NCI-H1092 treated with DMSO at 0.1 percent for 48 hours (cell line): ENCODE data around the gene EPHB2.
"Not testable (repeated sequence)": the region's sequence is repeated elsewhere in the genome, so short reads cannot be mapped to it uniquely, and the experiment has no call there.

Experiments used
- DNase-seq: peaks from one replicate; lab custom pipeline; 2025; lab: John Stamatoyannopoulos, UW

Gene EPHB2

DNA sequence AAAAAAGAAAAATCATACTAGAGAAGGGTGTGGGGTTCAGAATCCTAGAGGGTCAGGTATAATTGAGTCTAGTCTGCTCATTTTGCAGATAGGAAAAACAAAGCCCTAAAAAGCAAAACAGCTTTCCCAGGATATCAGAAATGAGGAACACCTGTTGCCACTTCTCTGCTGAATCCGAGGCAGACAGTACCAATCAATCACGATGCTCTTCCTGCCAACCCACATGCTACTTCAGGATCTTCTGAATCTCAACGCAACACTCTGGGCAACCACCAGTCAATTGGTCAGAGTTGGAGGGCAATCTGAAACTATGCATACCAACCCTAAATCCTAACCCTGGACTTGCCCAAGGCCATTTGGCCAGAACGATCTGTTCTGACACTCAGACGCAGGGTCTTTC is 128.3 kb downstream of the EPHB2 start:
- DNase-seq: no peak

DNA sequence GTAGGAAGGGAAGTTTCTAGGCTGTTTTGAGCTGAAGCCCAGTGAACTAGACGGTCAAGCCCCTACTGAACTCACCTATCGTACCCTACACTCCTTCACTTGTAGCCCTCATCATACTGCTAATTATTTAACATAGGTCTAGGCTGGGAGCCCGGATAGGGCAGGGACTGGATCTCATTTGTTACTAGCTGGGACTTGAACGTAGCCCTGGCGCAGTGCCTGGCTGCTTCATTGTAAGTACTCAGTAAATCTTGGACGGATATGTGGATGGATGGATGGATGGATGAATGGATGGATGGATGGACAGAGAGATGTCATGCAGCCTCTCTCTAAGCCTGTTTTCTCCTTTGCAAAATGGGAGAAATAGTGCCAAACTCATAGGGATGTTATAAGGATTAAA is 129.2 kb downstream of the EPHB2 start:
- no peak for DNase-seq

DNA sequence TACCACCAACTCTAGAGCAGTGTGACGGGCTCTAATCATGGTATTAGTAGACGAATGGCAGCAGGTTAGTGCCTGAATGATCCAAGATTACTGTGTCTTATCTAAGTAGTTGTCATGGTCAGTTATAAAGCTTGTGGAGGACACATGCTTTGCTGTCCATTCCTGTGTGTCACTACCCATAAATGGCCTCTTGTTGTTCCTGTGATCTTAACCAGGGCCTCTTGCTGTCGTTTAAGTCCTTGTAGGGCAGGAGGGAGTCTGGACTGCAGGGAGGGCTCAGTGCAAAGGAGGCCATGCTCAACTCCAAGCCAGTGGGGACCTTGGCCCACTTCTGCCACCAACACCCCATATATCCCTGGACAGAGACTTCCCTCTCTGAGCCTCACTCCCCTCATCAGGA is 130.5 kb downstream of the EPHB2 start:
- DNase-seq: no peak

DNA sequence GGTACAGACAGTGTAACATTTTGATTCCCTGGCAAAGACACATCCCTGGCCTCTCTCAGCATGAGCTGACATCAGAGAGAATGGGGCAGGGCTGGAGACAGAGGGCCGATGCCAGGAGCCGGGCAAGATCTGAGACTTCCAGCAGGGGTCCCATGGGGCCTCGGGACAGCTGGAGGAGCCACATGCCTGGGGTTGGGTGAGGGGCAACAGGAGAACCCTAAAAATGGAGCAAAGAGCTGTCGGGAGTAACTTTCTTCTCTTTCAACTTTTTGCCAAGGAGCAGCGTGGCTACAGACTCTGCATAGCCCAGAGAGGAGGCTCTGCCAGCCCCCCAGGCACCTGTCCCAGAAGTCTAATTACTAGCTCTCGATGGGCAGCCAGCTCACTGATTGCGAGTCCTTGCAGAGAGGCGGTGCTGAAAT is 131.2 kb downstream of the EPHB2 start:
- peak; percentile 60 for DNase-seq

DNA sequence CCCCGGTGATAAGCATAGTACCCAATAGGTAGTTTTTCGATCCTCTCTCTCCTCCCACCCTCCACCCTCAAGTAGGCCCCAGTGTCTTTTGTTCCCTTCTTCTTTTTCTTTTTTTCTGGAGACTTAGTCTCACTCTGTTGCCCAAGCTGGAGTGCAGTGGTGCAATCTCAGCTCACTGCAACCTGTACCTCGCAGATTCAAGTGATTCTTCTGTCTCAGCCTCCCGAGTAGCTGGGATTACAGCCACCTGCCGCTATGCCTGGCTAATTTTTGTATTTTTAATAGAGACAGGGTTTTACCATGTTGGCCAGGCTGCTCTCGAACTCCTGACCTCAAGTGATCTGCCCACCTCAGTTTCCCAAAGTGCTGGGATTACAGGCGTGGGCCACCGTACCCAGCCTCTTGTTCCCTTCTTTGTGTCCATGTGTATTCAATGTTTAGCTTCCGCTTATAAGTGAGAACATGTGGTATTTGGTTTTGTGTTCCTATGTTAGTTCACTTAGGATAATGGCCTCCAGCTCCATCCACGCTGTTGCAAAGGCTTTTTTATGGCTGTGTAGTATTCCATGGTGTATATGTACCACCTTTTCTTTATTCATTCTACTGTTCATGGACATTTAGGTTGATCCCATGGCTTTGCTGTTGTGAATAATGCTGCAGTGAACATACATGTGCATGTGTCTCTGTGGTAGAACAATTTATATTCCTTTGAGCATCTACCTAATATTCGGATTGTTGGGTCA is 133.0 kb downstream of the EPHB2 start:
- DNase-seq: not testable (repeated sequence)

DNA sequence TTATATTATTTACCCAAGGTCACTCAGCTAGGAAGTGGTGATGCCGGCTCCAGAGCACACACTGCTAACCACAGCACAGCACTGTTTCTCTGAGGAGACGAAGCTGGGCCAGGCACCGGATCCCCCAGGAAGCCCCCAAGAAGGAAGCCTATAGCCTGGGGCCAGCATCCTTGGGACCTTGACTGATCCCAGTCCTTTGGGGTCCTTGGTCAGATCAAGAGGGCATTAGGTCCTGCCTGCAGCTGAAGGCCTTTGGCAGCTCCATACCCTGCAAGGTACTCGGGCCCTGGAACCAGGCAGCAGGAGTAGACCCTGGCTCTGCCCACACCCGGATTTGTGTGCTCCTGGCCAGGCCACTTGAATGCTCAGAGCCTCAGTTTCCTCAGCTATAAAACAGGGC is 134.0 kb downstream of the EPHB2 start:
- no peak for DNase-seq

DNA sequence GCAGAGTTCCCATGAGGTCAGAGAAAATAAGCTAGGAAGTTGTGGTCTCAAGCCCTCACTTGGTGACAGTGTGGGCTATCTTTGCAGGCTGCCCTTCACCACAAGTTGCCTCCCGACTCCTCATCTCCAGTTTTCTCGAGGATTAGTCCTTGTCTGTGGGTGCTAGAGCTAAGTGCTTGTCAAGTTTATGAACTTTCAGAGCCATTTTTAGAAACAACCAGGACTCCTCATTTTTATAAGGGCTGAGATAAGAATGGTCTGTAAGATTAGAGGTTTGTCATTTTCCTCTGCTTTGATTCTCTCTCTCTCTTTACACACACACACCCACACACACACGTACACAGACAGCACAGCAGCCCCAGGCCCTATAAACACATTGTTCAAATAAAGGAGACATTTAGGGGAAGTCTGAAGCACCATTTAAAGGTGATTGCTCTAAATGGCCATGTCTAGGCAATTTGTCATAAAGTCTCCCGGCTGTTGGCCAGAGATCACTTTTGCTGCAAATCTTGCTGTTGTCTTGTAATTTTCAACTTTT is 134.8 kb downstream of the EPHB2 start:
- peak; percentile 29 for DNase-seq

DNA sequence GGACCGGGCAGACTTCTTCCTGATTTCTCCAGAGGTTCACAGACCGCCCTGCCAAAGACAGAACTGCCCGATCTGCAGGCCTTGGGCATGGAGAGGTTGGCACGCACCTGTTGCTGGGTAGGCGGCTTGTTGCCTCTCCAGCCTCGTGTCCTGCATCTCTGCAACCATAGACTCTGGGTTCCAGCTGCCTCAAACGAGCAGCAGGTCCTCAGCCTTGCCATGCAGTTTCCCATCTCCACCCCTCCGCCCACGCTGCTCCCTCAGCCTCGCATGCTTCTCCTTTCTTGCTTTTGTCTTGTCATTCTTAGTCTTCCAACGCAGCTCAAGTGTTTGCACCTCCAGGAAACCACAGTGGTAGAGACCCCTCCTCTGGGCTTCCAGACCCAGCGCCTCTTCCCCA is 135.8 kb downstream of the EPHB2 start:
- DNase-seq: no peak

DNA sequence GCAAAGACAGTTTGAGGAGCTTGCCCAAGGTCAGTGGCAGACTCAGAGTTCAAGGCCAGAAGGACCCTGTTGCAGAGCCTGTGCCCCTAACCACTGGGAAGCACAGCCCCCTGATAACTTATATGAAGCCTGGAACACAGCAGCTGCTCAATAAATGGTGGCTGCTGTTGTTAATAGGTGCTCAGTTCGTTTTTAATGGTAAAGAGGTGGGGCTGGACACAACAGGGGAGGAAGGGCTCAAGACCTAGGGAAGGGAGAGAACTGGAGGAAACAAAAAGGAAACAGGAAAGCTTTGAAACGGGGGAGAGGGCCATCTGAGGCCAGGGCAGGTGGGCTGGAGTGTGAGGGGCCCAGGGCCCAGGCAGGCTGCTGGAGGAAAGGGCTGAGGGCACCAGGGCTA is 136.6 kb downstream of the EPHB2 start:
- no peak for DNase-seq

DNA sequence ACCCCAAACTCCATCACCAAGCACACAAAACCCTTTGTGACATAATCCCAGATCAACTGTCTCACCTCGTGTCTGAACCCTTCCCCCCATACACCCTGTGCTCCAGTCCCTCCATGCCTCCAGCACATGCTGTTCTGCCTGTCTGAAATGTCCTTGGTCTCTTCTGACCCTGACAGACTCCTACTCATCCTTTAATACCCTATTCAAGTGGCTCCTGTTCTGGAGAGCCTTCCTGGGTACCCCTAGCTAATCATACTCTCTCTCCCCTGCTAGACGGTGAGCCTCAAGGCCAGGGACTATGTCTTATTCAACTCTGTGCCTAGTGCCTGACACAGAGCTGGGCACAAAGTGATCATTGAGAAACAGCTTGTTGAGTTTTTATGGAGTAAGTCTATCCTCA is 137.1 kb downstream of the EPHB2 start:
- DNase-seq: no peak

DNA sequence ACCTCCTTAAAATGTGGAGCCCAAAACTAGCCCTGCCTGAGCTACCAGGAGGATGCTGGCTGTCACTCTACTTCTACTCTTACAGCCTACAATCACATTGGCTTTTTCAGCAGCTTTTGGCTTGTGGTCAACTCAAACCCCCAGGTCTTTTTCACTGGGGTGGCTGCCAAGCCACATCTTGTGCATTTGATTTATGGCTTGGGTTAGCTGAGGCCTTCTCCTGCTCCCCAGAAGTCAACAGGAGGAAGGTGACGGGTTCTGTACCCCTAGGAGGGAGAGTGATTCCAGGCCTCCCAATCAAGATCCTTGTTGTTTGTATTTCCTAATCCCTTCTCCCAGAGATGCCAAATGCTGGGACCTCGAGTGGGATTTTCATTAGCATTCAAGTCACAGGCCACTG is 137.8 kb downstream of the EPHB2 start:
- DNase-seq: peak; percentile 29

DNA sequence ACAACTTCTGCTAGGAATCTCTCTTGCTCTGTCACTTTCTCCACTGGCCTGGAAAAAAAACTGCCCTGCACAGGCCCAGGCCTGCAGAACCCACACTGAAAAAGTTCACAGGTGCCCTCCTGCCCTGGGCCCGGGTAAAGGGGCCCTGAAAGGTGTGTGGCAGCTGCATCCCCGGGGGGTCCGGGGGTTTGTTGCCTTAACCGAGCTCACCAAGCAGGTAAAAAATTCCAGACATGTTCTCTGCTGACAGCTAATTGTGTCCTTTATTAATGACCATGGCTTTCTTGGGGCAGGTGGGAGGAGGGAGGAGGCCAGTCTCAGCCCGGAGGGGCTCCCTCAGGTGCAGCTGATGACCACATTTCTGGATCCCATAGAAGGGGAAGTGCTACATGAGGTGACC is 139.1 kb downstream of the EPHB2 start:
- DNase-seq: no peak

DNA sequence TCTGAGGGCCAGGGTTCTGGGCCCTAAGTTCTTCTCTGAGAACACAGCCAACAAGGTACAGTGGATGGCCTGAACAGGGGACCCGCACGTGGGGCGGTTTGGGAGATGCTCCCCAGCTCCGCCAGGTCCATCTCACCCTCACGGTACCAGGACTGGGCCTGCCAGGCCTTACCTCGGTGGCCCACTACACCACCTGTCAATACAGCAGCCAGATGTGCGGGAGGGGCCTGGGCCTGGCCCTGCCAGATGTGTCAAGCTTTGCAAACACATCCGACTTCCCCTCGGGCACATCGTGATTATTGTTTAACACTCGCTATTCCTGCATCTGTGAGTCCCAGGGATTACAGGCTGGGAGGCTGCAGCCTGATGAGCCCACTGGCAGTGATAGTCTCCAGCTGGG is 139.6 kb downstream of the EPHB2 start:
- DNase-seq: no peak

DNA sequence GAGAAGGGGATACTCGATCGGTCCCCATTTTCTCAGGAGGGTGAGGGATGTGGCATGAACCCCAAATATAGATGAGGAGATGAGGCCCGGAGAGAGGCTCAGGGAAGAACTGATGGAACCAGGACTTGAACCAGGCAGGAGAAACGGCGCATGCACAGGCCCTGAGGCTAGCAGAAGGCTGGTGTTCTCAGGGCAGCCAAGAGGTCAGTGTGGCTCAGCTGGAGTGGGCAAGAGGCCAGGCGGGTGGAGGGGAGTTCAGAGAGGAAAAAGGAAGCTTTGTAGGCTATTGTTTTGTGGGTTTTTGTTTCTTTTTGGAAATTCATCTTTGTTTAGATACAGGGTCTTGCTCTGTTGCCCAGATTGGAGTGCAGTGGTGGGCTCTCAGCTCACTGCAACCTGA is 140.0 kb downstream of the EPHB2 start:
- DNase-seq: no peak

DNA sequence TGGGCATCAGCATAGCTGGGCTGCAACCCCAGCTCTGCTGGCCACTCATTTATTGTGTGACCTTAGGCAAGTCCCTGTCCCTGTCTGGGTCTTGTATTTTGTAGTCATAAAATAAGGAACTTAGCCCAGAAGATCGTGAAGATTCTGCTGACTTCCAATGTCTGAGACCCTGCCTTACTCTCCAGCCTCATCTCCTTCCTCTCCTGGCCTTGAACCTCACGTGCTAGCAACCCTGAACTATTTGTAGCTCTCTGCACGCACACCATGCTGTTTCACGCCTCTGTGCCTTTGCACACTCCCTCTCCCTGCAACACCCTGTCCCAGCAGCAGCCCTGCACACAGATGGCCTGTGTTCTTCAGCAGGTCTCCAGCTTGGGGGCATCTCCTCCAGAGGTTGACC is 140.9 kb downstream of the EPHB2 start:
- DNase-seq: no peak

DNA sequence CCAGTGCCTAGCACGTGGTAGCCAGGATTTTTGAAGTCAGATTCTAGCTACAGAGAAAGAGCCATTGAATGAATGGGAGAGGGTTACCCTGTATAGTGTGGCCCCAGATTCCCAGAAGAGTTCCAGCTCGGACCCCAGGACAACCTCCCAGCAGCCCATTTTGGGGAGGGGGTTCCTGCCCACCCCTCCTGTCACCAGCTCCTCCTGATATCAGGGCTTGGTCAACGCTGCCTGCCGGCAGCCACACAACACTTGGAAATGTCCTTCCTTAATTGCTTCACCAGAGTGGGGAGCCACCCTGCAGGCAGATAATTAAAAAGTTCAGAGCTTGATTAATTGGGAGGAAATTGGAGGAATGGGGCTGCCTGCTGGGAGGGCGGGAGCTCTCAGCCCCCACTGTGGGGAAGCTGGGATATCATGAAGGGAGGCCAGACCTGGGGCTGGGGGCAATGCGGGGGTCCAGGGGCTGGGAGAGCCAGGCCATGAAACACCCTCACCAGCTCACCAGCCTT is 141.6 kb downstream of the EPHB2 start:
- DNase-seq: no peak

DNA sequence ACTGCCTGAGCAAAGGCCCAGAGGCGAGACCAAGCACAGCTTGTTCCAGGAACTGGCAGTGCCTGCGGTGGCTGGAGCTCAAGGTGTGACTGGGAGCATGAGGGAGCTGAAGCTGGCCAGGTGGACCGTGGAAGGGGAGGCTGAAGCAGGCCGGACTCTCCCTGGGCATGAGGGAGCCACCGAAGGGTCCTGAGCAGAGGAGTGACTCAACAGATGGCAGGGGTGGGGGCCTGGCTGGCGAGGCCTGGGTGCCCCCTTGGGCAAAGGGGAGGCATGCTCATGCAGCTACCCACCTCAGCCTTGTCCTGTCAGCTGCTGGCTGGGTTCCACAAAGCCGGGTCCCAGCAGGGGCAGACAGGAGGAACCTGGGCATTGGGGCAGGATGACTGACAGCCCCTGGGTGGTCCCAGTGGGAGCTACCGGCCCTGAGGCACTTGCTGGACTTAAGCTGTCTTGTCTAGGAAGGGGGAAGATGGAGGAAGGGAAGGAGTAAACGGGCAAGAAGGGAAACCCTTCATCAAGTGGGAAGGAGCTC is 143.1 kb downstream of the EPHB2 start:
- no peak for DNase-seq

DNA sequence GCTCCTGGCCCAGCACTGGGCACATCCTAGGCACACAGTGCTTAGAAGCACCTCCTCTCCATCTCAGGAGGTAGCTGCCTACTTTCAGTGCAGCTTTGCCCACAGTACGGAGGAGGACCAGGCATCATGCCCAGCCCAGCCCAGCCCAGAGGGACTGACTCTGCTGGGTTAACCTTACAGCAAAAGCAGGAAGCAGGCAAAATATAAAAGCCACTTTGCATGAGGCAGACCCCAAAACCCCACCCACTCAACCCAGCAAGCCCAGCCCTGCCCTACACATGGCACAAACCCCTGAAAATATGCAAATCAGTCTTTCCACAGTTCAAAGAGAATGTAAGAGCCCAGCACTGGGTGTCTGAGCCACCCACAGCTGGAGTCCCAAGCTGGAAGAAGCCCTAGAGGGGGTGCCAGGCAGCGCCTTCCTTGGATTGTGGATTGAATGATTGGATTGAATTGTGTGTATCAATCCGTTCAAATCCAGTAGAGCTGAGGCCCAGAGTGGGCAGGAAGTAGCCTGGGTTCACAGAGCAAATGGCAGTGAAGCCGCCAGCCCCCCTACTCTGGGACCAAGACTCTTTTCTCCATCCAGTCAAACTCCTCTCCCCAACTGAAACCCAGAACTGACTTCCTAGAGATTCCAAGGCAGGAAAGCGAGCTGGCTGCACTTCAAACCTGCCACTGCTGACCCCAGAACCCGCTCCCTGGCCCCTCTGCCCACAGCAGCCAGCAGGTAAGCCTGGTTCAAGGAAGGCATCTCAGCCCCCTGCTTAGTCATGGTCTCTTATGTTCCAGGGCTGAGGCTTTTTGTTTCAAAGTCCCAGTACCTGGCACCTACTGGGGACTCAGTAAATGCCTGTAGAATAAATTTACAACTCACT is 144.3 kb downstream of the EPHB2 start:
- no peak for DNase-seq

DNA sequence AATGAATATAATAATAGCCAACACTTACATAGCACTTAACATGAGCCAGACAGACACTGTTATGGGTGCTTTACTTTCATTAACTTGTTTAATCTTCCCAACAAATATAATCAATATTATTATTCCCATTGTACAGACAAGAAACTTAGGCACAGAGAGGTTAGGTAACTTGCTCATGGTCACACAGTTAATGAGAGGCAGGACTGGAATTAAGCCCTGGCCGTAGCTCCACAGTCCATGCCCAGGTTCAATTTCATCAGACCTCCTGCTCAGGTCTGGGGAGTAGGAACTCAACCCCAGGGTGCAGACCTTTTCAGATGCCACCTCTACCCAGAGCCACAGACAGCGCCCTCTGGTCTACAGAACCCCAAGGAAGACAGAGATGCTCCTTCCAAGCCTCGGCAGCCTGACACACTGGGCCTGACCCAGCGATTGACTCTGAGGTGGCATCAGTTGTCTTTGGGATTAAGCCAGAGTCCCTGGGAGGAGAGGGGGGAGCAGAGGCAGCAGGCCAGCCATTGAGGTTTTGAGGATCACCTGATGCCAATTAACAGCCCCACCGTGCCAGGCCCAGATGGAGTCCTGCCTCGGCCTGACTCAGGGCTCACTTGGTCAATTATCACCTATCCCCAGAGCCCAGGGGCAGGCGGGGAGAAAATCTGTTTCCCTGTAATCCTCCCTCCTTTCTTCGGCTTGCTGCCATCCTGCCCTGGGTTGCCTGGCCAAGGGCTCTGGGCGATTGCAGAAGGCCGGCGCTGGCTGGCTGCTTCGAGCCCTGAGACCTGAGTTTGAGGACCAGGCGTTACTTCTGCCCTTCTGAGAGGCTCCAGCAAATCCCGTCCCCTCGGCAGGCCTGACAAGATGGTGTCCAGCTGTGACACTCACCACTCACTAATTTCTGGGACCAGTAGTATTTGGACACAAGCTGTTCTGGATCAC is 145.3 kb downstream of the EPHB2 start:
- DNase-seq: peak; percentile 14

DNA sequence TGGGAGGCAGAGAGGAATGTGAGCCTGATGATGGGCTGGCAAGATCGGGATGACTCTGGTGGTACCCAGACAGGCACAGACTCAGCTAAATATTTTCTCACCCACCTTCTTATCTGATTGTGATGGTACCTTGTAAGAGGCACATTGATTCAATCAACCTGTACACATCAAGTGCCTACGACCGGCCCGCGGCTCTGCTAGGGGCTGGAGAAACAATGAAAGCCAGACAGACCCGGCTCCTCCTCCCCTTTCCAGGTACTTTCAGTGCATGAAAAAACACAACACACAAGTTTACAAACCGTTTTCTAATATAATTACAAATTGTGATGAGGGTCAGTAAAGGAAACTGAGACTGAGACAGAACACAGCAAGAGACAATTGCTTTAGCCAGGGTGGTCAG is 147.0 kb downstream of the EPHB2 start:
- DNase-seq: no peak

DNA sequence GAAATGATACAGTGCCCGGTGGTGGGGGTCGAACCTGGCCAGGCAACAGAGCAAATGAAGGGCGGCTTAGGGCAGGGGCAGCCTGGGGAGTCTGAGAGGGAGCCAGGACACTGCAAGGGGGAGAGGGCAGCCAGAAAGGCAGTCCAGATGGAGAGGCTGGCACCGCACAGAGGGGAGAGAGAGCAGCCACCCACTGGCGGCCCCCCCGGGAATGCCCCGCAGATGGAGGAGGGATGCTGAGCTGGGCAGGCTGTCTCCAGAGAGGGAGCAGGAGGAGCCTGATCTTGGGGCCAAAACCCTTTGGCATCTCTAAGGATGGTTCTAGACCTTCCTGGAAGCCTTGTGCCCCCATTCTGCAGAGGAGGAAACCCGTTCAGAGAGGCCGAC is 149.8 kb downstream of the EPHB2 start:
- DNase-seq: no peak
